Liver (tissue), 3 donors: ENCODE results near the gene NPR2.

Experiments
- FOXA1 ChIP-seq: IDR thresholded peaks from 2 replicates; pipeline ENCODE4 v1.6.1; 2016; ENCODE audit warnings: antibody characterized with exemption
- GABPA ChIP-seq, 2 donors: IDR thresholded peaks in 1 of 2; conservative IDR thresholded peaks in 1 of 2; 2 replicates each; pipeline ENCODE4 v1.6.1; 2016; ENCODE audit warnings: antibody characterized with exemption in 2 of 2, mild to moderate bottlenecking in 1 of 2, moderate library complexity in 1 of 2
- JUND ChIP-seq, 2 donors: IDR thresholded peaks; 2 replicates each; pipeline ENCODE4 v1.6.1; 2016; ENCODE audit warnings: antibody characterized with exemption in 2 of 2
- MAX ChIP-seq: IDR thresholded peaks from 2 replicates; pipeline ENCODE4 v1.6.1; 2016; ENCODE audit warnings: antibody characterized with exemption
- RAD21 ChIP-seq, 2 donors: IDR thresholded peaks; 2 replicates each; pipeline ENCODE4 v1.6.1; 2016; ENCODE audit warnings: antibody characterized with exemption in 2 of 2, mild to moderate bottlenecking in 2 of 2
- REST ChIP-seq: IDR thresholded peaks from 2 replicates; pipeline ENCODE4 v1.6.1; 2016; ENCODE audit warnings: antibody characterized with exemption, mild to moderate bottlenecking
- TAF1 ChIP-seq: conservative IDR thresholded peaks from 2 replicates; pipeline ENCODE4 v1.6.1; 2016; ENCODE audit warnings: antibody characterized with exemption, mild to moderate bottlenecking
- YY1 ChIP-seq: IDR thresholded peaks from 2 replicates; pipeline ENCODE4 v1.6.1; 2016; ENCODE audit warnings: antibody characterized with exemption, mild to moderate bottlenecking
- ZBTB33 ChIP-seq: IDR thresholded peaks from 2 replicates; pipeline ENCODE4 v1.6.1; 2016; ENCODE audit warnings: antibody characterized with exemption
- TF ChIP-seq, protein P1 (sequence below): fragments of 150-350 bp; IDR thresholded peaks from 2 replicates; pipeline ENCODE4 v1.5.1; 2017; ENCODE audit warnings: improper control_type of control experiment, low read depth, low read length; ENCODE audit not compliant: missing input control
- TF ChIP-seq, protein P2 (sequence below): IDR thresholded peaks from 2 replicates; pipeline ENCODE4 v1.6.1; 2016; ENCODE audit warnings: antibody characterized with exemption
- donor health status: healthy.
- donor health status: healthy.

- TF ChIP-seq, protein P1, sequence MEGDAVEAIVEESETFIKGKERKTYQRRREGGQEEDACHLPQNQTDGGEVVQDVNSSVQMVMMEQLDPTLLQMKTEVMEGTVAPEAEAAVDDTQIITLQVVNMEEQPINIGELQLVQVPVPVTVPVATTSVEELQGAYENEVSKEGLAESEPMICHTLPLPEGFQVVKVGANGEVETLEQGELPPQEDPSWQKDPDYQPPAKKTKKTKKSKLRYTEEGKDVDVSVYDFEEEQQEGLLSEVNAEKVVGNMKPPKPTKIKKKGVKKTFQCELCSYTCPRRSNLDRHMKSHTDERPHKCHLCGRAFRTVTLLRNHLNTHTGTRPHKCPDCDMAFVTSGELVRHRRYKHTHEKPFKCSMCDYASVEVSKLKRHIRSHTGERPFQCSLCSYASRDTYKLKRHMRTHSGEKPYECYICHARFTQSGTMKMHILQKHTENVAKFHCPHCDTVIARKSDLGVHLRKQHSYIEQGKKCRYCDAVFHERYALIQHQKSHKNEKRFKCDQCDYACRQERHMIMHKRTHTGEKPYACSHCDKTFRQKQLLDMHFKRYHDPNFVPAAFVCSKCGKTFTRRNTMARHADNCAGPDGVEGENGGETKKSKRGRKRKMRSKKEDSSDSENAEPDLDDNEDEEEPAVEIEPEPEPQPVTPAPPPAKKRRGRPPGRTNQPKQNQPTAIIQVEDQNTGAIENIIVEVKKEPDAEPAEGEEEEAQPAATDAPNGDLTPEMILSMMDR: no peak
- no peak for TF ChIP-seq JUND (IDR thresholded peaks at IDR 0.05)
- TF ChIP-seq TAF1: no peak
- no peak for TF ChIP-seq YY1
- TF ChIP-seq REST: no peak
- no peak for TF ChIP-seq MAX
- TF ChIP-seq GABPA (IDR thresholded peaks at IDR 0.05 in 1 of 2, conservative IDR thresholded peaks at IDR 0.05 in 1 of 2): no peak
- TF ChIP-seq ZBTB33: no peak
- TF ChIP-seq, protein P2, sequence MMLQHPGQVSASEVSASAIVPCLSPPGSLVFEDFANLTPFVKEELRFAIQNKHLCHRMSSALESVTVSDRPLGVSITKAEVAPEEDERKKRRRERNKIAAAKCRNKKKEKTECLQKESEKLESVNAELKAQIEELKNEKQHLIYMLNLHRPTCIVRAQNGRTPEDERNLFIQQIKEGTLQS: no peak
- TF ChIP-seq FOXA1: no peak
- no peak for TF ChIP-seq RAD21 (IDR thresholded peaks at IDR 0.05)
Observed at GRCh38 chr9:35795695-35796094, 4.3 kb downstream of the NPR2 start.
